ENCODE results near the gene DCAF6.
A peak's percentile ranks its signal among the peaks of the same experiment; 100 is the strongest.

The DCAF6 gene

DNA sequence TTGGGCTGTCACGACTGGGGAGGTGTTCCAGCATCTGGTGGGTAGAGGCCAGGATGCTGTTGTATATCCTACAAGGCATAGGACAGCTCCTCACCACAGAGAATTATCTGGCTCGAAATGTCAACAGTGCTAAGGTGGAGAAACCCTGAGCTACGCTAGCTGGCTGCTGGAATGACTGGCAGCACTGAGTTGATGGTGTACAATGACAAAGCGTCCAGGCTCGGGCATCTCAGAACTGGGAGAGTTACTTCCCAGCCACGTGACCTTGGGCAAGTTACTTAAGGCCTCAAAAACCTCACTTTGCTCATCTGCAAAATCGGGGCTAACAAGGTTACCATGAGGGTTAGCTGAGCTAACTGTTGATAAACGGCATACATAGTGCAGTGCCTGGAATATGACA lies 164.9 kb downstream of the DCAF6 start:
- DNase-seq (ENCODE audit: low spot score) = no peak

DNA sequence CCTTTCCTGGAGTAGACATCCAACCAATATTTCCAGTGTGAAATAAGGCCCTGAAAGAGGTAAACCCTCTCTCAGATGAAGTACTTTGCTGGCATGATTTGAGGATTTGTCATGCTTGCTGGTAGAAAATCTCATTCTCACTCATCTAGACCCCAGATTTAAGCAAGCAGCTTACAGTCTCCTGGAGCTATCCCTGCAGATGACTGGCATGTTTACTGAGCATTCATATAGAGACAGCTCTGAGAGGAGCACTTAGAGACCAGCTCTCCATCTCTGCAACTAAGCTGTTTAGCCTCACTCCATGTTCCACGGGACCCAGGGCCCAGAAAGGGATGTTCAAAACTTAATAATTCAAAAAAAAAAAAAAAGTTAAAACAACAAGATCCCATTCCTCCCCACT lies 166.0 kb downstream of the DCAF6 start:
- no peak for DNase-seq (ENCODE audit: low spot score)

- DNase-seq (ENCODE audit: low spot score) = no peak
Measured at GRCh38 chr1:168104535-168104934, 168.1 kb downstream of the DCAF6 start.

DNA sequence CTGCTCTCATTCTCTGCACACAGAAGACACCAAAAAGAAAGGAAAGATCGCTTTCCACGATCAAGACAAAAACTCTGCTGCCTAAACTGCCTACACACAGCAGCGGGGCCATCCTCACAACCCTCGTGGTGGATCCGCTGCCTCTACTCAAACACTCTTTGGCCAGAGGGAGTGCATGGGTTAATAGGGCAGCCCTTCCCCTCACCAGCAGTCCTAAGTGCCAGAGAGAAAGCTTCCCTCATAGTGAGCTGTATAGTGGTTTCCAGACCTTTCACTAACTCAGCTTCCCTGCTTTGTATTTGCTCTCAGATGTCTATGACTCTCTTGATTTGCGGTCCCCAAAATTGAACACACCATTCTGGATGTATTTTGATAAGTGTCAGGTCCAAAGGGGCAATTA lies 169.4 kb downstream of the DCAF6 start:
- DNase-seq (ENCODE audit: low spot score) = no peak

GRCh38 chr1:168106274-168106673 lies 169.8 kb downstream of the DCAF6 start:
- DNase-seq (ENCODE audit: low spot score) = no peak

DNA sequence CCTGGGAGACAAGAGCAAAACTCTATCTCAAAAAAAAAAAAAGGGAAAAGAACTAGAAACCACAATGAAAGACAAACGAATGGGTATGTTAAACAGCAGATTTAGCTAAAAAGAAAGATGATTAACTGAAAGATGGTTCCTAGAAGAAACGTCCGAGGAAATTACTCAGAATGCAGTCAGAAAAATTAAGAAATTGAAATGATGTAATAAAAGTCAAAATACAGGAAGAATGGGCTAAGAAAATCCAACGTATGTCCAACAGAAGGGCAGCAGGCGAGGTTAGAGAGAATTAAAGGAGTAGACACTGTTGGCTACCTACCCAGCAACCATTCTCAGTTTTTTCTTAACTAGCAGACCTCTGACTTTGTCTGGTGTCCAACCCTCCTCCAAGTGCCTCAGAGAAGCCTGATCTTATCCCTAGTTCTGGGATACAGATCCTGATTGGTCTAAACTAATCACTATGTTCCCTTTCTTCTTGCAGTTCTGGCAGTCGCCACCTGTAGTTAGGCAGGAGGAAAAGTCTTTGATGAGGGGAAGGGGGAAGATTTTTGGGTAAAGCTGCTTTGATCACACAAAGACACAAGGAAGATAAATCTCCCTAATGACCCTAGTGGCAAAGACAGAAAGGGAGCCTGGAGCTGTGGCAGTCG lies 174.5 kb downstream of the DCAF6 start:
- no peak for DNase-seq (ENCODE audit: low spot score)

- DNase-seq (ENCODE audit: low spot score) = peak; percentile 30
Measured at GRCh38 chr1:168112673-168113305, 176.3 kb downstream of the DCAF6 start.

DNA sequence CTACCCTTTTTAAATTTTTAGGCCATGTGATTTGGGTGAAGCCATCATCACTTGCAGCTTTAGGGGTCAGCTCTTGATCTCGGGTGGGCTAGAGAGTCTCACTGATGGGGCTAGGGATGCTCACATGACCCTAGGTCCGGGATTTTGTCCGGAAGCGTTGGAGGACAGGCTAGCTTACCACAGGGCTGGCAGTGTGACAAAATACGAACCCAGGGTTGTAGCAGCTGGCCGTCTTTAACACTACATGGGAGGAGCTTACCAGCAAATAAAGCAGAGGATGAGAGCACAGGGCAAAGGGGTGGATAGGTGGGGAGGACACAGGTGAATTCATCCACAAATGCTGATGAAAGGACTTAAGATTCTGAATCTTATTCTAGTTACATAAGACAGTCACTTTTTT lies 178.4 kb downstream of the DCAF6 start:
- no peak for DNase-seq (ENCODE audit: low spot score)

- no peak for DNase-seq (ENCODE audit: low spot score)
Measured at GRCh38 chr1:168116327-168116799, 179.9 kb downstream of the DCAF6 start.

DNA sequence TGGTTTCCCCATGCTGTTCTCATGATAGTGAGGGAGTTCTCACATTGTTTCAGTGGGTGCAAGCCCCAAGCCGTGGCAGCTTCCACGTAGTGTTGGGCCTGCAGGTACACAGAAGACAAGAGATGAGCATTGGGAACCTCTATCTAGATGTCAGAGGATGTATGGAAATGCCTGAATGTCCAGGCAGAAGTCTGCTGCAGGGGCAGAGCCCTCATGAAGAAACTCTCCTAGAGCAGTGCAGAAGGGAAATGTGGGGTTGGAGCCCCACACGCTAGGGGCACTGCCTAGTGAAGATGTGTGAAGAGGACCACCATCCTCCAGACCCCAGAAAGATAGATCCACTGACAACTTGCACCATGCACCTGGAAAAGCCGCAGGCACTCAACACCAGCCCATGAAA lies 183.3 kb downstream of the DCAF6 start:
- no peak for DNase-seq (ENCODE audit: low spot score)

DNA sequence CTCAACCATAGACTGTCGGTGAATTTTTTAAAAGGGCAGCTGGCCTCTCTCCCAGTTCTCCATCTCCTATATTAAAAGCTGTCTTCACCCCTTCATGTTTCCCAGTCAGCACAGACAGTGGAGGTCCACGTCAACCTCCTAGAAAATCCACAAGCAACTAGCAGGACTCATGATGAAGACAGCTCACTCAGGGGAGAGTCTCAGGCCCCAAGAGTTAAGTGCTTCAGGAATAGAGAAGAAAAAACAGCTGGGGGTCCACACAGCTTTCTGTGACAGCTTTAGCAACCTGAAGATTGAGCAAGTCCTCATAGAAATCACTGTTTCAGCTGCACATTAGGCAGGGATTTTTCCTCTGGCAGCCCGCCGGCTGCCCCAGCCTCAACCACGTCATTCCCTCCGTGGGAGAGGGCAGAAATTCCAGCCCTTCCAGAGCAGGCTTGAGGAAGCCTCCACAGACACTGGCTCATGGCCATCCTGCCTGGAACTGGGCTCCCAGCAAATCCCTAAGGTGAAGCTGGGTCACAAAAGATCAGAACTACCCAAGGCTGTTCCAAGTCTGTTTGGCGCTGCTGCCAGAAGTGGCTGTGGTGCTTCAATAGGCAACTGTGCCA lies 185.0 kb downstream of the DCAF6 start:
- DNase-seq (ENCODE audit: low spot score) = peak; percentile 96

DNA sequence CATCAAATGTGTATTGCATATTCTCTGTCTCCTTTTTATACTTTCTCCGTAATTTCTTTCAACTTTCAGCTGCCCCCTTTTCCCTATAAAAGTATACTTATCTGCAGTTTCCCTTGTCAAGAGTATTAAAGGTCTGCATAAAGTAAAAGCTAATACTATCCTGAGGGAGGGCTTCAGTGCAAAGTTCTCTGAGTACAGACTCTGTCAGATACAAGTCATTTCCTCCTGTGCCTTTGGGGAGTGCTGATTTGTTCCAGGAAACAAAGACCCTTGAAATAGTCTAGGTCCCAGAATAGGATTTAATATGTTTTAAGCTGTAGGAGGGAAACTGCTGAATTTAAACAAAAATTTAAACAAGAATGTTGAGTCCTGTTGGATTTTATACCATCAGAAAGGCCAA lies 188.6 kb downstream of the DCAF6 start:
- no peak for DNase-seq (ENCODE audit: low spot score)
